Psoas muscle (tissue), 8 donors: ENCODE data around the gene PCDHGA12. TPM values are rescaled to one million over a fixed set of nuclear protein-coding genes. Genes with fewer than 3 reads are reported as not detected.

ENCODE experiments used
- ATAC-seq, 4 donors: fragments of 200-7000 bp; cut with Tn5 transposase; one replicate each; pipeline ENCODE4 v1.9.1; 2020; ENCODE audit warnings: moderate library complexity in 3 of 4, mild to moderate bottlenecking in 2 of 4
- DNase-seq, 2 donors: peaks; one replicate each; pipeline ENCODE4 v3.0.0-alpha.2; 2020
- H3K27ac ChIP-seq: fragments of 200-600 bp; one replicate; pipeline ENCODE4 v1.8.0; 2022
- H3K27me3 ChIP-seq, 3 donors: fragments of 200-600 bp in 1 of 3; one replicate each; pipeline versions ENCODE4 v1.6.1 to v1.8.0; 2013 to 2022; ENCODE audit warnings: low read length in 2 of 3, mild to moderate bottlenecking in 2 of 3, moderate library complexity in 1 of 3; ENCODE audit not compliant: insufficient read depth in 3 of 3
- H3K36me3 ChIP-seq, 2 donors: fragments of 200-600 bp in 1 of 2; one replicate each; pipeline versions ENCODE4 v1.6.1 to v1.8.0; 2013 to 2022; ENCODE audit warnings: low read depth in 1 of 2, mild to moderate bottlenecking in 1 of 2, moderate library complexity in 1 of 2; ENCODE audit not compliant: insufficient read depth in 1 of 2
- H3K4me1 ChIP-seq: fragments of 200-600 bp; one replicate; pipeline ENCODE4 v1.8.0; 2022
- H3K4me3 ChIP-seq: fragments of 200-600 bp; one replicate; pipeline ENCODE4 v1.8.0; 2022; ENCODE audit warnings: mild to moderate bottlenecking
- H3K9me3 ChIP-seq: fragments of 200-600 bp; one replicate; pipeline ENCODE4 v1.8.0; 2022
- CTCF ChIP-seq: fragments of 200-600 bp; IDR thresholded peaks from one replicate; pipeline ENCODE4 v1.8.0; 2022; ENCODE audit warnings: antibody characterized with exemption
- WGBS, 3 donors: extraction: QIAGEN DNeasy Blood & Tissue Kit; methylation state at CpG; one replicate each; pipeline versions ENCODE4 v1.1.6 to v1.1.7; 2013; 5-methylcytosine and 5-hydroxymethylcytosine counted together
- intact Hi-C, 2 donors: fragments of 100-400 bp; cut with DNase I; formaldehyde crosslinking; loops; one replicate each; pipeline versions ENCODE4 v1.11.0 to v1.14.2; 2022
- polyA plus RNA-seq, 3 donors: library from polyadenylated mRNA; stranded (reverse); fragments of 200-250 nt; gene quantifications; one replicate each; pipeline ENCODE4 v1.2.3, GENCODE V29; 2013
- total RNA-seq, 4 donors: library from RNA; stranded (reverse); fragmentation: NEBNext Ultra II Directional in 2 of 4; extraction: Animal tissue kit (Norgen Biotek cat#: 25700) in 2 of 4; gene quantifications; one replicate each; pipeline versions ENCODE4 v1.2.1 to v1.2.4, GENCODE V29; 2021 to 2023
- donor health status: healthy with polysubstance abuse.
- donor health status: DM: no; HTN: no; CAD: no; lungs with moderate emphysema.
- donor health status: Bipolar disorder and iron deficiency.
- donor health status: healthy.
- donor health status: DM: yes; HTN: yes; CAD: no.
- donor health status: DM: no; HTN: no; CAD: no.
- donor health status: DM: no; HTN: no; CAD: no.
- donor health status: DM: yes; HTN: yes; CAD: no.

PCDHGA12 gene
- total and polyA plus RNA-seq, 7 donors = 0.38 to 6.9 (median 2.6) TPM

GRCh38 chr5:141441571-141442170 is 11.4 kb downstream of the PCDHGA12 start:
- no peak for TF ChIP-seq CTCF
- no peak for DNase-seq
- H3K4me3 ChIP-seq = no peak overlapping the region
- 58 to 64% (median 59%) methylated on average over 50 of the region's 50 CpGs for WGBS, 3 donors
- H3K9me3 ChIP-seq = no peaks in the 10 kb centered on the region
- intact Hi-C loops = no loop called here
- no peak overlapping the region for H3K27ac ChIP-seq
- ATAC-seq = no peak
- no peaks in the 10 kb centered on the region for H3K4me1 ChIP-seq
- no peaks in the 10 kb centered on the region for H3K36me3 ChIP-seq
- H3K27me3 ChIP-seq = no peaks in the 10 kb centered on the region

- ATAC-seq (no peak), DNase-seq (no peak)
- no peak overlapping the region for H3K27ac ChIP-seq
- H3K4me3 ChIP-seq = no peak overlapping the region
- no peaks in the 10 kb centered on the region for H3K4me1 ChIP-seq
- no peaks in the 10 kb centered on the region for H3K9me3 ChIP-seq
- TF ChIP-seq CTCF = no peak
- no peaks in the 10 kb centered on the region for H3K27me3 ChIP-seq
- no peaks in the 10 kb centered on the region for H3K36me3 ChIP-seq
- WGBS, 3 donors = 98 to 99% (median 98%) methylated on average over 3 of the region's 3 CpGs
- intact Hi-C loops = no loop called here
Observed at GRCh38 chr5:141465351-141465750, 35.0 kb downstream of the PCDHGA12 start.

- peak within 1 kb of the TSS; percentile 77 for H3K4me3 ChIP-seq
- intact Hi-C loops = loop anchor here (2.0 to 5.0 kb wide), 3 partner anchors 37 to 49 kb away; partner anchors contain the start of gene PCDHGA12 (in 1 of the 2)
- WGBS, 3 donors = 1% methylated on average over 27 to 28 of the region's 28 CpGs
- DNase-seq = peak; percentile 92 to 96
- peaks cover 38% of the 10 kb centered on the region for H3K4me1 ChIP-seq
- H3K9me3 ChIP-seq = no peaks in the 10 kb centered on the region
- TF ChIP-seq CTCF = peak; percentile 29
- H3K27me3 ChIP-seq = peaks cover 0 to 6% (median 0%) of the 10 kb centered on the region in 3 donors
- H3K36me3 ChIP-seq = no peaks in the 10 kb centered on the region
- ATAC-seq = peak; percentile 98
- H3K27ac ChIP-seq = peak within 1 kb of the TSS; percentile 81
Observed at GRCh38 chr5:141475625-141476131, 45.4 kb downstream of the PCDHGA12 start, which contains the start of gene PCDHGC3. PCDHGC3 (plus strand) TSS chr5:141475966; CDS start chr5:141476117, 151 bp downstream.

GRCh38 chr5:141476132-141476911 is 46.0 kb downstream of the PCDHGA12 start:
- ATAC-seq (peak; percentile 52 to 73 (median 58)), DNase-seq (peak; percentile 73 to 84)
- peak overlapping the region; percentile 81 for H3K27ac ChIP-seq
- peak overlapping the region; percentile 77 for H3K4me3 ChIP-seq
- no peaks in the 10 kb centered on the region for H3K9me3 ChIP-seq
- peaks cover 0 to 6% (median 0%) of the 10 kb centered on the region in 3 donors for H3K27me3 ChIP-seq
- peaks cover 38% of the 10 kb centered on the region for H3K4me1 ChIP-seq
- H3K36me3 ChIP-seq = no peaks in the 10 kb centered on the region
- no peak for TF ChIP-seq CTCF
- intact Hi-C loops = loop anchor here (5.0 kb wide), 2 partner anchors 36 to 44 kb away; partner anchors contain the start of gene PCDHGA12 (in 1 of the 2)
- 0 to 1% (median 1%) methylated on average over 58 of the region's 58 CpGs for WGBS, 3 donors
